ENCODE results near the gene AFF4. TPM values are rescaled to one million over a fixed set of nuclear protein-coding genes. Genes with fewer than 3 reads are reported as not detected.
"Not testable (repeated sequence)": the region's sequence is repeated elsewhere in the genome, so short reads cannot be mapped to it uniquely, and the experiment has no call there.

The AFF4 gene
- total RNA-seq, 1 experiment from 2014 or later: 85.3 TPM

GRCh38 chr5:132860742-132861141 lies 102.7 kb downstream of the AFF4 start:
- intact Hi-C loops (cut with micrococcal nuclease; ENCODE audit: unreplicated experiment): loop anchor here (10.0 kb wide), 1 partner anchor 336 kb away; no protein-coding TSS in a partner anchor
- no TSS peak for BruUV-seq (replicated peaks)

GRCh38 chr5:132859889-132860437 lies 103.5 kb downstream of the AFF4 start:
- intact Hi-C loops (cut with micrococcal nuclease; ENCODE audit: unreplicated experiment): loop anchor here (10.0 kb wide), 1 partner anchor 335 kb away; no protein-coding TSS in a partner anchor
- Histone ChIP-seq H3K27me3 (replicated peaks; ENCODE audit: insufficient read depth, low read depth, low read length, poor library complexity) (no peaks in the 10 kb centered on the region), H3K4me1 (ENCODE audit: insufficient read depth, low read length, poor library complexity, severe bottlenecking) (no peaks in the 10 kb centered on the region), H3K4me3 (ENCODE audit: low read depth, low read length, poor library complexity, severe bottlenecking) (no peak overlapping the region), H3K36me3 (ENCODE audit: insufficient read depth, low read length, poor library complexity, severe bottlenecking) (no peaks in the 10 kb centered on the region), H3K9me3 (ENCODE audit: low read depth, low read length, poor library complexity, severe bottlenecking) (no peaks in the 10 kb centered on the region), H3K27ac (ENCODE audit: low read depth, low read length, poor library complexity, severe bottlenecking) (no peak overlapping the region)
- ChIA-PET CTCF (no interaction called here), POLR2A (ENCODE audit: low non-redundant PET) (no interaction called here)
- no peak for DNase-seq (ENCODE audit: low spot score)
- no TSS peak for BruUV-seq (replicated peaks)
- TF ChIP-seq CTCF (conservative IDR thresholded peaks at IDR 0.05; ENCODE audit: low read depth, low read length): no peak
- TF ChIP-seq EZH2 (IDR thresholded peaks at IDR 0.05; ENCODE audit: borderline replicate concordance, low read depth, low read length, poor library complexity, severe bottlenecking): no peak

More at GRCh38 chr5:132860742-132861141, 102.7 kb downstream of the AFF4 start:
- ChIA-PET POLR2A (ENCODE audit: low non-redundant PET) (no interaction called here), CTCF (no interaction called here)
- Histone ChIP-seq H3K27ac (ENCODE audit: low read depth, low read length, poor library complexity, severe bottlenecking) (no peak overlapping the region), H3K4me1 (ENCODE audit: insufficient read depth, low read length, poor library complexity, severe bottlenecking) (peaks cover 4% of the 10 kb centered on the region), H3K36me3 (ENCODE audit: insufficient read depth, low read length, poor library complexity, severe bottlenecking) (no peaks in the 10 kb centered on the region), H3K27me3 (replicated peaks; ENCODE audit: insufficient read depth, low read depth, low read length, poor library complexity) (no peaks in the 10 kb centered on the region), H3K4me3 (ENCODE audit: low read depth, low read length, poor library complexity, severe bottlenecking) (no peak overlapping the region), H3K9me3 (ENCODE audit: low read depth, low read length, poor library complexity, severe bottlenecking) (no peaks in the 10 kb centered on the region)
- no peak for DNase-seq (ENCODE audit: low spot score)
- TF ChIP-seq CTCF (conservative IDR thresholded peaks at IDR 0.05; ENCODE audit: low read depth, low read length) (no peak), EZH2 (IDR thresholded peaks at IDR 0.05; ENCODE audit: borderline replicate concordance, low read depth, low read length, poor library complexity, severe bottlenecking) (no peak)

- TF ChIP-seq EZH2 (IDR thresholded peaks at IDR 0.05; ENCODE audit: borderline replicate concordance, low read depth, low read length, poor library complexity, severe bottlenecking) (no peak), CTCF (conservative IDR thresholded peaks at IDR 0.05; ENCODE audit: low read depth, low read length) (no peak)
- Histone ChIP-seq H3K27ac (ENCODE audit: low read depth, low read length, poor library complexity, severe bottlenecking) (no peak overlapping the region), H3K4me1 (ENCODE audit: insufficient read depth, low read length, poor library complexity, severe bottlenecking) (no peaks in the 10 kb centered on the region), H3K27me3 (replicated peaks; ENCODE audit: insufficient read depth, low read depth, low read length, poor library complexity) (no peaks in the 10 kb centered on the region), H3K36me3 (ENCODE audit: insufficient read depth, low read length, poor library complexity, severe bottlenecking) (no peaks in the 10 kb centered on the region), H3K9me3 (ENCODE audit: low read depth, low read length, poor library complexity, severe bottlenecking) (no peaks in the 10 kb centered on the region), H3K4me3 (ENCODE audit: low read depth, low read length, poor library complexity, severe bottlenecking) (no peak overlapping the region)
- no TSS peak for BruUV-seq (replicated peaks)
- ChIA-PET CTCF (no interaction called here), POLR2A (ENCODE audit: low non-redundant PET) (no interaction called here)
- DNase-seq (ENCODE audit: low spot score): no peak
- intact Hi-C loops (cut with micrococcal nuclease; ENCODE audit: unreplicated experiment): no loop called here
Observed at GRCh38 chr5:132856011-132856410, 107.4 kb downstream of the AFF4 start.

- H3K27ac ChIP-seq (ENCODE audit: low read depth, low read length, poor library complexity, severe bottlenecking); DNase-seq (ENCODE audit: low spot score); POLR2A ChIA-PET (ENCODE audit: low non-redundant PET); BruUV-seq (replicated peaks); H3K36me3 ChIP-seq (ENCODE audit: insufficient read depth, low read length, poor library complexity, severe bottlenecking); H3K27me3 ChIP-seq (replicated peaks; ENCODE audit: insufficient read depth, low read depth, low read length, poor library complexity); H3K9me3 ChIP-seq (ENCODE audit: low read depth, low read length, poor library complexity, severe bottlenecking); intact Hi-C loops (cut with micrococcal nuclease; ENCODE audit: unreplicated experiment); H3K4me1 ChIP-seq (ENCODE audit: insufficient read depth, low read length, poor library complexity, severe bottlenecking); CTCF ChIA-PET; H3K4me3 ChIP-seq (ENCODE audit: low read depth, low read length, poor library complexity, severe bottlenecking): not testable (repeated sequence)
Observed at GRCh38 chr5:132854992-132855391, 108.4 kb downstream of the AFF4 start.

Measured in A673 (cell line).